Sigmoid colon (tissue), 3 donors: ENCODE measurements around the gene RAD23B.

Experiments used
- CTCF ChIP-seq, 4 experiments: fragments of 450-650 bp in 3 of 4; fragments of 200-600 bp in 1 of 4; IDR thresholded peaks; one replicate each; pipeline ENCODE4 v1.5.1; 2016 to 2019; ENCODE audit warnings: antibody characterized with exemption in 4 of 4, mild to moderate bottlenecking in 3 of 4, moderate library complexity in 2 of 4
- POLR2A ChIP-seq, 2 donors: fragments of 450-650 bp; IDR thresholded peaks; one replicate each; pipeline ENCODE4 v1.6.1; 2016; ENCODE audit warnings: antibody characterized with exemption in 2 of 2, mild to moderate bottlenecking in 2 of 2, moderate library complexity in 2 of 2

- TF ChIP-seq POLR2A (IDR thresholded peaks at IDR 0.05), result no peak
- no peak for TF ChIP-seq CTCF (IDR thresholded peaks at IDR 0.05)
Observed at GRCh38 chr9:107323836-107324585, 40.9 kb downstream of the RAD23B start.
